PFSK-1 (cell line): ENCODE data around the gene ATP5MC3. TPM values are rescaled to one million over a fixed set of nuclear protein-coding genes. Genes with fewer than 3 reads are reported as not detected.

Experiments
- FOXP2 ChIP-seq: optimal IDR thresholded peaks from 2 replicates; pipeline ENCODE3; 2011; ENCODE audit warnings: borderline replicate concordance, control low read depth, inconsistent platforms; ENCODE audit not compliant: insufficient read depth; ENCODE audit errors: extremely low read length, extremely low read depth
- POLR2AphosphoS5 ChIP-seq: IDR thresholded peaks from 2 replicates; pipeline ENCODE4 v1.6.1; 2012; ENCODE audit warnings: low read depth, mild to moderate bottlenecking, control low read depth, low read length, moderate library complexity
- SIN3A ChIP-seq: IDR thresholded peaks from 2 replicates; pipeline ENCODE4 v1.6.1; 2012; ENCODE audit warnings: mild to moderate bottlenecking, low read length, moderate library complexity, borderline replicate concordance; ENCODE audit not compliant: insufficient read depth
- TAF1 ChIP-seq: IDR thresholded peaks from 2 replicates; pipeline ENCODE4 v1.6.1; 2012; ENCODE audit warnings: low read length, control low read depth, borderline replicate concordance; ENCODE audit not compliant: insufficient read depth
- polyA plus RNA-seq: library from polyadenylated mRNA; unstranded; fragments of >200 nt; gene quantifications from one replicate; pipeline ENCODE4 v1.2.1, GENCODE V29; 2012; ENCODE audit warnings: low read depth, missing spikeins; ENCODE audit not compliant: insufficient read length
- TF ChIP-seq, protein P1 (sequence below), 2 experiments: IDR thresholded peaks; 2 replicates each; pipeline versions ENCODE4 v1.6.1 to v1.8.0; 2011 to 2012; ENCODE audit warnings: low read depth in 2 of 2, low read length in 2 of 2, control low read depth in 1 of 2, inconsistent platforms in 1 of 2, mild to moderate bottlenecking in 1 of 2, moderate library complexity in 1 of 2; ENCODE audit not compliant: insufficient read depth in 1 of 2

ATP5MC3 gene
- polyA plus RNA-seq = 376 TPM

DNA sequence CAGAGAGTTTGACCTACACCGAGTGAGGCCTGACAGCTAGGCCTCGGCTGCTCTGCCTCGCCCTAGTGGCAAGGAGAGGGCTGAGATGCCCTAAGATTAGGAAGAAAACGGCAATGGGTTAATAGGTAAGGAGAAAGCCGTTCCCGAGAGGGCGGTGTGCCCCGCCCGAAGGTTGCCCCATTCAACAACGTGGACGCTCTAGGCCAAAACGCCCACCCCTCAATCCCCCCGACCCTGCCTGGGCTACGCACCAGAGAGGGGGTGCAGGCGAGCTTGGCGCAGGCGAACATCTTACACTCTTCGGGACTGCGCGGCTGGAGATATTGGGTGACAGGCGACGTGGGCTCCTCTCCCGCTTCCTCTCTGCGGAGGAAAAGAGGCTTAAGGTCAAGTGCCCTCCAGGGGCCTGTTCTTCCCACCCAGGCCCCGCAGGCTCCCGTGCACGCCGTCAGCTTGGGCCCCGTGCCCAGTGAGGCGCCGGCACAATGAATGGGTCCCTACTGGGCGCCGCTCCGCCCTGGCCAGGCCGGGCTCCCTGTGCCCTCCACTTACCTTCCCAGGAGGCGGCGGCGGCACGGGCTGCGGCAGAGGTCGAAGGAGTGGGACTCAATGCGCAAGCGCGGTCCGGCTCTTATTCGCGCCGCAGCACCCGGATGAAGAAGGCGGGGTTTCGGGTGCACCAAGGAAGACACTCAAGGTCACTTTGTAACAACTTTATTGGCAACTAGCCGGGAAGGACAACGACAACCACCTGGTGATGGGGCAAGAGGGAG is at the start of gene ATP5MC3:
TSS of gene ATP5MC3 (minus strand) at position 607 of the 773 bp plus-strand sequence. CDS start at position 290, 317 bp downstream.
- TF ChIP-seq POLR2AphosphoS5 (peak; percentile 97), FOXP2 (peak; percentile 33), SIN3A (no peak), TAF1 (peak; percentile 82)
- TF ChIP-seq, protein P1, sequence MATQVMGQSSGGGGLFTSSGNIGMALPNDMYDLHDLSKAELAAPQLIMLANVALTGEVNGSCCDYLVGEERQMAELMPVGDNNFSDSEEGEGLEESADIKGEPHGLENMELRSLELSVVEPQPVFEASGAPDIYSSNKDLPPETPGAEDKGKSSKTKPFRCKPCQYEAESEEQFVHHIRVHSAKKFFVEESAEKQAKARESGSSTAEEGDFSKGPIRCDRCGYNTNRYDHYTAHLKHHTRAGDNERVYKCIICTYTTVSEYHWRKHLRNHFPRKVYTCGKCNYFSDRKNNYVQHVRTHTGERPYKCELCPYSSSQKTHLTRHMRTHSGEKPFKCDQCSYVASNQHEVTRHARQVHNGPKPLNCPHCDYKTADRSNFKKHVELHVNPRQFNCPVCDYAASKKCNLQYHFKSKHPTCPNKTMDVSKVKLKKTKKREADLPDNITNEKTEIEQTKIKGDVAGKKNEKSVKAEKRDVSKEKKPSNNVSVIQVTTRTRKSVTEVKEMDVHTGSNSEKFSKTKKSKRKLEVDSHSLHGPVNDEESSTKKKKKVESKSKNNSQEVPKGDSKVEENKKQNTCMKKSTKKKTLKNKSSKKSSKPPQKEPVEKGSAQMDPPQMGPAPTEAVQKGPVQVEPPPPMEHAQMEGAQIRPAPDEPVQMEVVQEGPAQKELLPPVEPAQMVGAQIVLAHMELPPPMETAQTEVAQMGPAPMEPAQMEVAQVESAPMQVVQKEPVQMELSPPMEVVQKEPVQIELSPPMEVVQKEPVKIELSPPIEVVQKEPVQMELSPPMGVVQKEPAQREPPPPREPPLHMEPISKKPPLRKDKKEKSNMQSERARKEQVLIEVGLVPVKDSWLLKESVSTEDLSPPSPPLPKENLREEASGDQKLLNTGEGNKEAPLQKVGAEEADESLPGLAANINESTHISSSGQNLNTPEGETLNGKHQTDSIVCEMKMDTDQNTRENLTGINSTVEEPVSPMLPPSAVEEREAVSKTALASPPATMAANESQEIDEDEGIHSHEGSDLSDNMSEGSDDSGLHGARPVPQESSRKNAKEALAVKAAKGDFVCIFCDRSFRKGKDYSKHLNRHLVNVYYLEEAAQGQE (IDR thresholded peaks at IDR 0.05; ENCODE audit: insufficient read depth in 1 of 2, low read depth in 2 of 2, low read length in 2 of 2) = 0 out of 4 replicates have a peak, but pooled peaks of 1 of the 2 experiments have one; percentile 11

DNA sequence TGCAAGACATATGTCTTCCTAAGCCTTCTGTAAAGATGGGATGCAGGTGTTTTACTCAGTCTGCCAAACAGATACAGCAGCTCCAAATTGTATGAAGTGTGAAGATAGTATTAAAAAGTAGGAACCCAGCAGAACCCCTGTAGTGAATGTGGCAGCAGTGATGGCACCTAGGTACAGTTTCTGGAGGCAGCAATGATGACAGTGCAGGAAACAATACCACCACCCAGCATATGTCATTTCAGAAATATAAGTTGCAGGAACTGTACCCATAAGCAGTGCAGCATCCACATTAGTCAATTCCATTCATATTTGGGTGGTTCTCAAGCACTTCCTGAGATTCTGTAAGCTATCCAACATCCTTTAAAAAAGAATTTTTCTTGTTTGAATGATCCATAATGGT is 46.7 kb upstream of the ATP5MC3 start:
- TF ChIP-seq TAF1 (no peak), SIN3A (no peak), FOXP2 (no peak), POLR2AphosphoS5 (no peak)
- TF ChIP-seq, protein P1 (IDR thresholded peaks at IDR 0.05; ENCODE audit: insufficient read depth in 1 of 2, low read depth in 2 of 2, low read length in 2 of 2) = no peak

DNA sequence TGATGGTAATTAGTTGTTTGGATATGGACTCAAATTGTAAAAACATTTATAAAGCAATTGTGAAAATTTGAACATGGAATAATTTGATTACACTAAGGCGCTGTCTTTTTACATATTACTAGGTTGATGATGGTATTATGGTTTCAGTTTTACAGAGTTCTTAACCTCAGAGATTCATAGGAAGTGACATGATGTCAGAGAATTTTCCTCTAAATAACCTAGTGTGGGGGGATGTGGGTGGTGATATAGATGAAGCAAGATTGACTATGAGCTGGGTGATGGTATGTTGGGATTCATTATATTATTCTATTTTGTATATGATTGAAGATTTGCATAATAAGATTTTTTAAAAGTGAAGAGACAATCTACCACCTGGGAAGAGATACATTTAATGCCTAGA is 45.9 kb upstream of the ATP5MC3 start:
- TF ChIP-seq SIN3A = no peak
- no peak for TF ChIP-seq FOXP2
- TF ChIP-seq, protein P1 (IDR thresholded peaks at IDR 0.05; ENCODE audit: insufficient read depth in 1 of 2, low read depth in 2 of 2, low read length in 2 of 2) = no peak
- TF ChIP-seq TAF1 = no peak
- TF ChIP-seq POLR2AphosphoS5 = no peak

GRCh38 chr2:175220075-175220474 is 38.6 kb upstream of the ATP5MC3 start:
- TF ChIP-seq, protein P1 (IDR thresholded peaks at IDR 0.05; ENCODE audit: insufficient read depth in 1 of 2, low read depth in 2 of 2, low read length in 2 of 2) = no peak
- TF ChIP-seq SIN3A (no peak), POLR2AphosphoS5 (no peak), FOXP2 (no peak), TAF1 (no peak)

DNA sequence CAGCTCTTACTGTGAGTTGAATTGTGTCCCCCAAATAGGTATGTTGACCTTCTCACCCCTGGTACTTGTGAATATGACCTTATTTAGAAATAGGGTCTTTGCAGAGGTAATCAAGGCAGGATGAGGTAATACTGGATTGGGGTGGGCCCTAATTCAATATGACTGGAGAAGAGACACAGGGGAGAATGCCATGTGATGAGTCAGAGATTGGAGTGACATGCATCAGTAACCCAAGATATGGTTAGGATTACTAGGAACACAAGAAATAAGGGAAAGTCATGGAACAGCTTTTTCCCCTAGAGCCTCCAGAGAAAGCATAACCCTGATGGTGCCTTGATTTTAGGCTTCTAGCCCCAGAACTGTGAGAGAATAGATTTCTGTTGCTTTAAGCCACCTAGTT is 37.0 kb upstream of the ATP5MC3 start:
- TF ChIP-seq TAF1 (no peak), SIN3A (no peak), FOXP2 (no peak), POLR2AphosphoS5 (no peak)
- TF ChIP-seq, protein P1 (IDR thresholded peaks at IDR 0.05; ENCODE audit: insufficient read depth in 1 of 2, low read depth in 2 of 2, low read length in 2 of 2) = no peak
